ENCODE results near the gene SMYD3. TPM values are rescaled to one million over a fixed set of nuclear protein-coding genes. Genes with fewer than 3 reads are reported as not detected.

The SMYD3 gene
- total RNA-seq, 1 donor from 2014 or later, result 31.9 TPM

DNA sequence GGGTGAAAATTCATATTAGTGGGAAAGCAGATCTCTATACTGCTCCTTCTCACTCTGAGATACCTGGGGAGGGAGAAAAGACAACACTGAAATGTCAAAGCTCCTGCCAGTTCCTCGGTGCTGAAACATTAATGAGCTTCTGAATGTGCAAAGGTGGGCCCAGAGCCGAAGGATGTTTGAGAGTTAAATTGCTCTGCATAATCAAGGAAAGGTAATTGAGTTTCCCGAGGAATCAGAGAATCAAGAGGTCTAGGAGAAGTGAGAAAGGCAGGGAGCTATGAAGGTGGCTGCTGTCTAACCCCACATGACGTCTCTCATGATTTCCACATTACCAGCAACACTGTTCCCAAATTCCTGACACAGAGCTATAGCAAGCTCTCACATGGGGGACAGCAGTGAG, 346.7 kb downstream of the SMYD3 start:
- H3K27me3 Mint-ChIP-seq, result no peaks in the 10 kb centered on the region
- DNase-seq (ENCODE audit: low spot score, unreplicated experiment), result no peak
- H3K27ac Mint-ChIP-seq, result no peak overlapping the region
- no peak overlapping the region for H3K4me3 Mint-ChIP-seq (ENCODE audit: low read depth)
- peaks cover 5% of the 10 kb centered on the region for H3K4me1 Mint-ChIP-seq (ENCODE audit: low read depth)
- no peaks in the 10 kb centered on the region for H3K9me3 Mint-ChIP-seq (ENCODE audit: low read depth)
- no peaks in the 10 kb centered on the region for H3K36me3 Mint-ChIP-seq (ENCODE audit: insufficient read depth)
- TF ChIP-seq, protein P1, sequence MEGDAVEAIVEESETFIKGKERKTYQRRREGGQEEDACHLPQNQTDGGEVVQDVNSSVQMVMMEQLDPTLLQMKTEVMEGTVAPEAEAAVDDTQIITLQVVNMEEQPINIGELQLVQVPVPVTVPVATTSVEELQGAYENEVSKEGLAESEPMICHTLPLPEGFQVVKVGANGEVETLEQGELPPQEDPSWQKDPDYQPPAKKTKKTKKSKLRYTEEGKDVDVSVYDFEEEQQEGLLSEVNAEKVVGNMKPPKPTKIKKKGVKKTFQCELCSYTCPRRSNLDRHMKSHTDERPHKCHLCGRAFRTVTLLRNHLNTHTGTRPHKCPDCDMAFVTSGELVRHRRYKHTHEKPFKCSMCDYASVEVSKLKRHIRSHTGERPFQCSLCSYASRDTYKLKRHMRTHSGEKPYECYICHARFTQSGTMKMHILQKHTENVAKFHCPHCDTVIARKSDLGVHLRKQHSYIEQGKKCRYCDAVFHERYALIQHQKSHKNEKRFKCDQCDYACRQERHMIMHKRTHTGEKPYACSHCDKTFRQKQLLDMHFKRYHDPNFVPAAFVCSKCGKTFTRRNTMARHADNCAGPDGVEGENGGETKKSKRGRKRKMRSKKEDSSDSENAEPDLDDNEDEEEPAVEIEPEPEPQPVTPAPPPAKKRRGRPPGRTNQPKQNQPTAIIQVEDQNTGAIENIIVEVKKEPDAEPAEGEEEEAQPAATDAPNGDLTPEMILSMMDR (IDR thresholded peaks at IDR 0.05; ENCODE audit: unreplicated experiment), result no peak

DNA sequence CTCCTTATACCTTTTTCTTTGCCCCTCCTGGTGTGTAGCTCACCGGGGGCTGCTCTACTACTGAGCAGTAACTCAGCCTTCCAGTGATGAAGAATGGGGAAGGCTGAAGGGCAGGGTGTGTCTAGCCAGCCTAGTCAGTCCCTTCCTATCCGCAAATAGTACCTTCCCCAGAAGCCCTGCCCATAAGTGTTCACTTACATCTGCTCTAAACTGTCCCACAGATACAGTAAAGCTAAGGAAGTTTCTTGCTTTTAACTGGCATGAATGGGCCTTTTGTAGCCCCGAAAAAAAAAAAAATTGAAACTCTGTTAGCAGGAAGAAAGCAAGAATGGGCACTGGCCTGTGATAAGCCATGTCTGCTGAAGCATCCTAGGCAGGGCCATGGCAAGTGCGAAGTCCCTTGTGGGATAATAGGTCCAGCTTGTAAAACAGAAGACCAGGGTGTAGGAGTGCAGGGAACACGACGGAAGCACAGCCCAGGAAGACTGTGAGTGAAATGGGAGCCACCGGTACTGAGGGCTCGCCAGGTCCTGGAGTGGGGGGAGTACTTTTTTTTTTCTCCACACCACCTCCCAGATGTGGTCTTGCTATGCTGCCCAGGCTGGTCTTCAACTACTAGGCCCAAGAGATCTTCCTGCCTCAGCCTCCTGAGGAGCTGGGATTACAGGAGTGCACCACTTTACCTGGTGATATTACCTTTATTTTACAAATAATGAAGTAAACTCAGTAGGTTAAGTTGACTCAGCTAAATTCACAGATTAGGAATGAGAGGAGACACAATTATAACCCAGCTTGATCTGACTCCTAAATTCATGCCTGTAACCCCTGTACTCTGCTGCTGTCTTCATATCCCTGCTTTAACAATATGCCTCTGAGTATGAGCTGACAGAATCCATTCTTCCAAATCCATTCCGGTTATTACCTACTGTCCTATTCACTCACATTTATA, 347.5 kb downstream of the SMYD3 start:
- DNase-seq (ENCODE audit: low spot score, unreplicated experiment), result no peak
- H3K27ac Mint-ChIP-seq, result no peak overlapping the region
- H3K4me3 Mint-ChIP-seq (ENCODE audit: low read depth), result no peak overlapping the region
- no peaks in the 10 kb centered on the region for H3K4me1 Mint-ChIP-seq (ENCODE audit: low read depth)
- no peaks in the 10 kb centered on the region for H3K9me3 Mint-ChIP-seq (ENCODE audit: low read depth)
- TF ChIP-seq, protein P1 (IDR thresholded peaks at IDR 0.05; ENCODE audit: unreplicated experiment), result no peak
- H3K27me3 Mint-ChIP-seq, result no peaks in the 10 kb centered on the region
- no peaks in the 10 kb centered on the region for H3K36me3 Mint-ChIP-seq (ENCODE audit: insufficient read depth)

DNA sequence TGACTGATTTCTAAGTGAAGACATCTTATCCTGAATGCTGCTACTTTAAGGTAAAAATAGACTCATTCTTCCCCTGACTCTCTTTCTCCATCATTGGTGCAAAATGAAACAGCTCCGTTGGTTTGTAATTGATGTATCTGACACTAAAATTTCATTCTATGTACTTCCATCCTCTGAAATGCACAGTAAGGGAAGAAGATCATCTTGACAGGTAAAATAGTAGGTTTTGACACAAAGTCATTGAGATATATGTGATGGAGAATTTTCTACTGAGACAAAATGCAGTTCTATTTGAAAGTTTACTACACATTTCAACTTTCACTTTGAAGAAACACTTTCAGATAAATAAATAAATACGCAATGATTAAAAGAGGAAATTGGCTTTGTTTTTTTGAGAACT, 348.9 kb downstream of the SMYD3 start:
- TF ChIP-seq, protein P1 (IDR thresholded peaks at IDR 0.05; ENCODE audit: unreplicated experiment), result no peak
- no peak for DNase-seq (ENCODE audit: low spot score, unreplicated experiment)
- Mint-ChIP-seq H3K27ac (no peak overlapping the region), H3K36me3 (ENCODE audit: insufficient read depth) (no peaks in the 10 kb centered on the region), H3K27me3 (no peaks in the 10 kb centered on the region), H3K4me3 (ENCODE audit: low read depth) (no peak overlapping the region), H3K4me1 (ENCODE audit: low read depth) (peaks cover 6% of the 10 kb centered on the region), H3K9me3 (ENCODE audit: low read depth) (no peaks in the 10 kb centered on the region)

- TF ChIP-seq, protein P1 (IDR thresholded peaks at IDR 0.05; ENCODE audit: unreplicated experiment), result no peak
- Mint-ChIP-seq H3K4me1 (ENCODE audit: low read depth) (peaks cover 8% of the 10 kb centered on the region), H3K4me3 (ENCODE audit: low read depth) (no peak overlapping the region), H3K27ac (no peak overlapping the region), H3K27me3 (no peaks in the 10 kb centered on the region), H3K9me3 (ENCODE audit: low read depth) (no peaks in the 10 kb centered on the region), H3K36me3 (ENCODE audit: insufficient read depth) (no peaks in the 10 kb centered on the region)
- DNase-seq (ENCODE audit: low spot score, unreplicated experiment), result no peak
Observed at GRCh38 chr1:246157516-246157915, 349.6 kb downstream of the SMYD3 start.

GRCh38 chr1:246156847-246157246, 350.2 kb downstream of the SMYD3 start:
- no peak for DNase-seq (ENCODE audit: low spot score, unreplicated experiment)
- H3K27me3 Mint-ChIP-seq, result no peaks in the 10 kb centered on the region
- no peak overlapping the region for H3K4me3 Mint-ChIP-seq (ENCODE audit: low read depth)
- TF ChIP-seq, protein P1 (IDR thresholded peaks at IDR 0.05; ENCODE audit: unreplicated experiment), result no peak
- H3K27ac Mint-ChIP-seq, result no peak overlapping the region
- H3K4me1 Mint-ChIP-seq (ENCODE audit: low read depth), result peaks cover 13% of the 10 kb centered on the region
- H3K9me3 Mint-ChIP-seq (ENCODE audit: low read depth), result no peaks in the 10 kb centered on the region
- no peaks in the 10 kb centered on the region for H3K36me3 Mint-ChIP-seq (ENCODE audit: insufficient read depth)

All from progenitor cell of endocrine pancreas (in vitro differentiated cells).